Tibial artery (tissue), 4 donors: ENCODE data around the gene CAPN2.

Experiments
- DNase-seq, 2 donors: peaks; one replicate each; pipeline ENCODE4 v3.0.0-alpha.2; 2019
- H3K27ac ChIP-seq, 2 donors: fragments of 200-600 bp; sonication (generic) in 1 of 2; 1 replicate in 1 of 2; 2 replicates in 1 of 2; pipeline ENCODE4 v1.5.1; 2018 to 2019; ENCODE audit warnings: mild to moderate bottlenecking in 1 of 2
- H3K27me3 ChIP-seq, 2 donors: fragments of 200-600 bp; sonication (generic) in 1 of 2; one replicate each; pipeline versions ENCODE4 v1.5.1 to v1.6.0; 2016 to 2019
- H3K36me3 ChIP-seq, 3 donors: fragments of 200-600 bp; sonication (generic) in 2 of 3; one replicate each; pipeline ENCODE4 v1.5.1; 2016 to 2019; ENCODE audit warnings: mild to moderate bottlenecking in 2 of 3
- H3K4me1 ChIP-seq, 4 donors: fragments of 200-600 bp; sonication (generic) in 2 of 4; 1 replicate in 3 of 4; 2 replicates in 1 of 4; pipeline ENCODE4 v1.5.1; 2016 to 2019
- H3K4me3 ChIP-seq, 2 donors: fragments of 200-600 bp; sonication (generic) in 1 of 2; 1 replicate in 1 of 2; 2 replicates in 1 of 2; pipeline ENCODE4 v1.5.1; 2018 to 2019; ENCODE audit warnings: mild to moderate bottlenecking in 2 of 2
- H3K9me3 ChIP-seq, 3 donors: fragments of 200-600 bp; sonication (generic) in 1 of 3; one replicate each; pipeline ENCODE4 v1.5.1; 2016 to 2019
- intact Hi-C: fragments of 100-400 bp; cut with DNase I; formaldehyde crosslinking; loops from one replicate; pipeline ENCODE4 v1.15.0; 2023; ENCODE audit warnings: low total_unique reads
- TF ChIP-seq, protein P1 (sequence below), 2 experiments: fragments of 200-600 bp in 1 of 2; fragments of 450-650 bp in 1 of 2; IDR thresholded peaks; one replicate each; pipeline ENCODE4 v1.5.1; 2017 to 2019; ENCODE audit warnings: antibody characterized with exemption in 2 of 2, mild to moderate bottlenecking in 1 of 2, moderate library complexity in 1 of 2

The CAPN2 gene

DNA sequence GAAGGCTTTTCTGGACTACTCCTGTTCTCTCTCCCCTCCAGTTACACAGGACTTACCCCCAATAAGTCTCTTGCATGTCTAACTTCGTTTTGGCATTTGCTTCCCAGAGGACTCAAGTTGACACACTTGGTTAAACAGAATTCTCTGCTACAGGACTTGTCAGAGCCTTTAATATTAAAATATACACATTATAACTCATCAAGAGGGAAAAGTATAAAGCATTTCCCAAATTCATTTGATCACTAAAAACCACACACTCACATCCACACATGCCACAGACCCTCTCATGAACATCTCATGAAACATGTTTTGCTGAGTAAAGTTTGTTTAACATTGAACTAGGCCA is 8.7 kb upstream of the CAPN2 start:
- intact Hi-C loops = no loop called here
- Histone ChIP-seq H3K36me3 (no peaks in the 10 kb centered on the region), H3K9me3 (no peaks in the 10 kb centered on the region), H3K27ac (peak overlapping the region; percentile 86 to 89), H3K4me3 (no peak overlapping the region), H3K27me3 (no peaks in the 10 kb centered on the region), H3K4me1 (peaks cover 0 to 96% (median 66%) of the 10 kb centered on the region in 4 donors)
- DNase-seq = no peak
- TF ChIP-seq, protein P1, sequence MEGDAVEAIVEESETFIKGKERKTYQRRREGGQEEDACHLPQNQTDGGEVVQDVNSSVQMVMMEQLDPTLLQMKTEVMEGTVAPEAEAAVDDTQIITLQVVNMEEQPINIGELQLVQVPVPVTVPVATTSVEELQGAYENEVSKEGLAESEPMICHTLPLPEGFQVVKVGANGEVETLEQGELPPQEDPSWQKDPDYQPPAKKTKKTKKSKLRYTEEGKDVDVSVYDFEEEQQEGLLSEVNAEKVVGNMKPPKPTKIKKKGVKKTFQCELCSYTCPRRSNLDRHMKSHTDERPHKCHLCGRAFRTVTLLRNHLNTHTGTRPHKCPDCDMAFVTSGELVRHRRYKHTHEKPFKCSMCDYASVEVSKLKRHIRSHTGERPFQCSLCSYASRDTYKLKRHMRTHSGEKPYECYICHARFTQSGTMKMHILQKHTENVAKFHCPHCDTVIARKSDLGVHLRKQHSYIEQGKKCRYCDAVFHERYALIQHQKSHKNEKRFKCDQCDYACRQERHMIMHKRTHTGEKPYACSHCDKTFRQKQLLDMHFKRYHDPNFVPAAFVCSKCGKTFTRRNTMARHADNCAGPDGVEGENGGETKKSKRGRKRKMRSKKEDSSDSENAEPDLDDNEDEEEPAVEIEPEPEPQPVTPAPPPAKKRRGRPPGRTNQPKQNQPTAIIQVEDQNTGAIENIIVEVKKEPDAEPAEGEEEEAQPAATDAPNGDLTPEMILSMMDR (IDR thresholded peaks at IDR 0.05) = no peak

DNA sequence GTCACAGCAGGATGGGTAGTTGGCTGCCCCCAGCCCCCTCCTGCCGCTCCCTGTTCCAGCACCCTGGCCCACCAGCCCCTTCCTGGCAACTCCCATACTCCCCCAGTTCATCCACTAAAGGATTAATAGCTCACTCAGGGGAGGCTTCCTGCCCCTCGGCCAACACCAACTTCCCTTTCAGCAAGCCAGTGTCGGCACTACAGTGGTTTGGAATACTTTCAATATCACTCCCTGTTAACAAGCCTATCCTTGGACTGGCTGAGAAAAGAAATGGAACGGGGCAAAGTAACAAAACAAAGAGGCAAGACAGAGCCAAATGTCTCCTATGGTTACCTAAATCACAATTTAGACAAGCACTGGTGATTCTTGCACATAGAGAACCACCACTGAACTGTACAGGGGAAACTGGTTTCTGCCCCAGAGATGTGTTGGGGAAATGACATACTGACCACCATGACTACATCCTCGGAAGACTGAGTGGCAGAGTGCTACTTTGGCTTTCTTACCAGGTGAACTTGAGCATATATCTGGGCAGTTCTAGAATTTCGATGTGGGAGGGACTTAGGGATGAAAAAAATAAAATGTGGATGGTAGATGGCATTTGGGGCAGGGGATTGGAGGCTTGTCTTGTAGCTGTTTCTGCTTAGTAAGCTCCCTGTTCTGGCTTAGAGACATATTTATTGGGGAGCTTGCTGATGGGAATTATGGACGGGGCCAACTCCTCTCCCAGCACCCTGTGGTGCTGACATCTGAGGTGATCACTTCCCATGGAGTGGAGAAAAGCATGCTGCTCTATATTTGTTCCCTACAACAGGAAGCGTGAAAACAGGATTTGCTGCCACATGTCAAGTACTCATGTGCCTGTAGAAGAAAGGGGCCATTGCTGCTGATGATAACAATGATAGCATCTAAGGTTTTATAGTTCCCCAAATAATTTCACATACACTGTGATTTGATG is 7.1 kb upstream of the CAPN2 start:
- H3K36me3 ChIP-seq = no peaks in the 10 kb centered on the region
- TF ChIP-seq, protein P1 (IDR thresholded peaks at IDR 0.05) = no peak
- no peaks in the 10 kb centered on the region for H3K9me3 ChIP-seq
- H3K27me3 ChIP-seq = no peaks in the 10 kb centered on the region
- peaks cover 0 to 89% (median 56%) of the 10 kb centered on the region in 4 donors for H3K4me1 ChIP-seq
- intact Hi-C loops = no loop called here
- DNase-seq = no peak
- H3K27ac ChIP-seq = peak overlapping the region; percentile 83 to 89
- H3K4me3 ChIP-seq = no peak overlapping the region

DNA sequence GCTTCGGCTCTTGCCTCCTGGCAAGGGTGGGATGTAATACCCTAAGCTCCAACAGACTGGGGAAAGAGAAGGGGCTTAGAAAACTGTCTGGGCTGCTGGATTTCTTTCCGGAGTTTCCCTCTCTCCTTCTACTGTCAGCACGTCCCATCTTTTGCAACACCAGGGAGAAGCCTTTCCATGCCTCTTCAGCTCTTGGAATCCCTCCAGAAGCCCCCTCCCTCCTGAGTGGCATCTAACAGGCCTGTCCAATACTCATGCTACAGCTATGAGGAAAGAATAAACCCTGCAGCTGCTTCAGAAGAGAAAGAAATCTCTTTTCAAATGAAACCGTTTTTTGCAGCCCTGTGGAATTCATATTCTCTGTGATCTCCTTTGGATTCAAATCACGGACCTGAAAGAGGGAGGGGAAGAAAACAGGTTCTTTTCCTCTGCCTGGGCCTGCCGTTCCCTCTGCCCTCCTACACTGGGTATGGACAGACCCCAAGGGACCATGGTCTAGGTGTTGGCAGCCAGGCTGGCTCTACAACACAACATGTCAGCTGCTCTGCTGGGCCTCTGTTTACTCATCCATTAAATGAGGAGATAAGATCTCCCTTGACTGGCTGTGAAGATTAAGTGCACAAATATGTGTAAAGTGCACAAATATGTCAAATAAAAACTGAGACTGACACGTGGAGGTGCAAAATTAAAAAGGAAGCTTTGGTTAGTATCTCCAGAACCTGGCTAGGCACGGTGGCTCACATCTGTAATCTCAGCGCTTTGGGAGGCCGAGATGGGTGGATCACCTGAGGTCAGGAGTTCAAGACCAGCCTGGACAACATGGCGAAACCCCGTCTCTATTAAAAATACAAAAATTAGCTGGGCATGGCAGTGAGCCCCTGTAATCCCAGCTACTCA is 6.0 kb upstream of the CAPN2 start:
- no peaks in the 10 kb centered on the region for H3K36me3 ChIP-seq
- H3K4me1 ChIP-seq = peaks cover 0 to 78% (median 46%) of the 10 kb centered on the region in 4 donors
- H3K27me3 ChIP-seq = no peaks in the 10 kb centered on the region
- no peaks in the 10 kb centered on the region for H3K9me3 ChIP-seq
- H3K4me3 ChIP-seq = no peak overlapping the region
- TF ChIP-seq, protein P1 (IDR thresholded peaks at IDR 0.05) = no peak
- no peak for DNase-seq
- peak overlapping the region; percentile 83 to 89 for H3K27ac ChIP-seq
- intact Hi-C loops = no loop called here

DNA sequence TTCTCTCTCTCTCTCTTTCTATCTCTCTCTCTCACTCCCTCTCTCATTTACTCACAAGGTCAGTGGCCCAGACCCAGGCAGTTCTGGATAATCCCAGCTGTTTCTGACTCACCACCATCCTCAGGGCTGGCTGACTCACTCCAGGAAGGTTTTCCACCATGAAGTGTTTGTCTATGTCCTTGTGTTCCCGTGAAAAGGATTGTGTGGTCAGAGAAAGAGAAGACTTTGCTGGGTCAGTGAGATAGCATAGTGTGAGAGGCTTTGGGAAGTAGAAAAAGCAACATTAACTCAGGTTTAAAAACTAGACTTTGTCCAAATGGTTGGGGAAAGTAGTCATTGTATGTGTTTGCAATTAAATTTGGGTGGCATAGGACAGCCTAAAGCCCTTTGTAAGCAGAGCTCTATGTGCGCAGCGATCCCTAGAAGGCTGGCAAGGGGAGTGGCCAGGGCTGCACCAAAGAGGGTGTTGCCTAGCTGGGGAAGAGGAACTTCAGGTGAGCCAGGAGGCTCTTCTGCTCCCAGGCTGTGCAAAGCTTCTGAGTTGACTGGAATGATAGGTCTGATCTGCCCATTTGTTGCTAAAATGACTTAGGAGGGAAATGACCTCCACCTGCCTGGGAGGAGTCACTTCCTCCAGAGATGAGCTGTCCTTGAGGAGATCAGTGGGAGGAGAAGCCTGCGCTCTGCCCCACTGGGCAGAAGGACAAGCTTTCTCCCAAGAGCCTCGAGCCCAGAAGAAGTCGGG is 4.9 kb upstream of the CAPN2 start:
- TF ChIP-seq, protein P1 (IDR thresholded peaks at IDR 0.05) = no peak
- intact Hi-C loops = no loop called here

DNA sequence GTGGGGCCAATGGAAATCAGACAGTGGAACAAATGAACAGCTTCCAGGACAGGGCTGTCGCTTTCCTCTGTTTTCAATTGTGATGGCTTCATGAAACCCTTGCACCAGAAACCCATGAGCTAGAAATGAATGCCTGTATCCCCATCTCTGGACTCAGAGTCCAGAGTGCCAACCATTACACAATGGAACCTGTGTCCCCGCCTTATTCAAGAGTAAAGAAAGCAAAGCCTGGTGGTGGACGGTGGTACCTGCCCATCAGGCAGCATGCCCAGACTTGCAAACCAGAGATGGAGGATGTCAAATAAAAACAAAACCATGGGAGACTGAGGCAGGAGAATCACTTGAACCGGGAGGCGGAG is 4.4 kb upstream of the CAPN2 start:
- peak overlapping the region; percentile 83 to 89 for H3K27ac ChIP-seq
- H3K9me3 ChIP-seq = no peaks in the 10 kb centered on the region
- H3K36me3 ChIP-seq = no peaks in the 10 kb centered on the region
- intact Hi-C loops = no loop called here
- H3K4me3 ChIP-seq = no peak overlapping the region
- TF ChIP-seq, protein P1 (IDR thresholded peaks at IDR 0.05) = peak in 1 of 2 experiments; percentile 8
- no peak for DNase-seq
- no peaks in the 10 kb centered on the region for H3K27me3 ChIP-seq
- H3K4me1 ChIP-seq = peaks cover 0 to 69% (median 45%) of the 10 kb centered on the region in 4 donors

More for the DNA sequence above, 4.9 kb upstream of the CAPN2 start:
- no peaks in the 10 kb centered on the region for H3K9me3 ChIP-seq
- peaks cover 0 to 75% (median 47%) of the 10 kb centered on the region in 4 donors for H3K4me1 ChIP-seq
- DNase-seq = peak; percentile 86 to 90
- H3K36me3 ChIP-seq = no peaks in the 10 kb centered on the region
- H3K27ac ChIP-seq = peak overlapping the region; percentile 83 to 89
- H3K27me3 ChIP-seq = no peaks in the 10 kb centered on the region
- H3K4me3 ChIP-seq = no peak overlapping the region
